ENCODE data around the gene RFFL.
"Not testable (repeated sequence)": the region's sequence is repeated elsewhere in the genome, so short reads cannot be mapped to it uniquely, and the experiment has no call there.

DNA sequence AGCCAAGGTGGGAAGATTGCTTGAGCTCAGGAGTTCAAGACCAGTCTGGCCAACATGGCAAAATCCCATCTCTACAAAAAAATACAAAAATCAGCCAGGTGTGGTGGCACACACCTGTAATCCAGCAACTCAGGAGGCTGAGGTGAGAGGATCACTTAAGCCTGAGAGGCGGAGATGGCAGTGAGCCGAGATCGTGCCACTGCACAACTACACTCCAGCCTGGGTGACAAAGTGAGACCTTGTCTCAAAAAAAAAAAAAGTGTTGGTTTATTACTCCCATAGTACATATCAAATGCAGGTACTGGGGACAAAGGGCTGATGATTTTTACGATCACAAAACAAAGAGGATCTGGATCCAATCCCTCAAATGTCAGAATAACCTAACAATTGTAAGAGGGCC, 35.4 kb downstream of the RFFL start:
- TF ChIP-seq, protein P1, sequence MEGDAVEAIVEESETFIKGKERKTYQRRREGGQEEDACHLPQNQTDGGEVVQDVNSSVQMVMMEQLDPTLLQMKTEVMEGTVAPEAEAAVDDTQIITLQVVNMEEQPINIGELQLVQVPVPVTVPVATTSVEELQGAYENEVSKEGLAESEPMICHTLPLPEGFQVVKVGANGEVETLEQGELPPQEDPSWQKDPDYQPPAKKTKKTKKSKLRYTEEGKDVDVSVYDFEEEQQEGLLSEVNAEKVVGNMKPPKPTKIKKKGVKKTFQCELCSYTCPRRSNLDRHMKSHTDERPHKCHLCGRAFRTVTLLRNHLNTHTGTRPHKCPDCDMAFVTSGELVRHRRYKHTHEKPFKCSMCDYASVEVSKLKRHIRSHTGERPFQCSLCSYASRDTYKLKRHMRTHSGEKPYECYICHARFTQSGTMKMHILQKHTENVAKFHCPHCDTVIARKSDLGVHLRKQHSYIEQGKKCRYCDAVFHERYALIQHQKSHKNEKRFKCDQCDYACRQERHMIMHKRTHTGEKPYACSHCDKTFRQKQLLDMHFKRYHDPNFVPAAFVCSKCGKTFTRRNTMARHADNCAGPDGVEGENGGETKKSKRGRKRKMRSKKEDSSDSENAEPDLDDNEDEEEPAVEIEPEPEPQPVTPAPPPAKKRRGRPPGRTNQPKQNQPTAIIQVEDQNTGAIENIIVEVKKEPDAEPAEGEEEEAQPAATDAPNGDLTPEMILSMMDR (IDR thresholded peaks at IDR 0.05) = not testable (repeated sequence)
- TF ChIP-seq POLR2A (IDR thresholded peaks at IDR 0.05) = not testable (repeated sequence)
